GM21367 (cell line): ENCODE data around the gene MAN2A2.
"Not testable (repeated sequence)": the region's sequence is repeated elsewhere in the genome, so short reads cannot be mapped to it uniquely, and the experiment has no call there.

Experiments used
- ATAC-seq: cut with Tn5 transposase; IDR thresholded peaks from one replicate; pipeline ENCODE4 v1.9.1; 2021; ENCODE audit not compliant: unreplicated experiment

The MAN2A2 gene

GRCh38 chr15:90903733-90904536 lies 833 bp downstream of the MAN2A2 start:
- ATAC-seq: no peak

DNA sequence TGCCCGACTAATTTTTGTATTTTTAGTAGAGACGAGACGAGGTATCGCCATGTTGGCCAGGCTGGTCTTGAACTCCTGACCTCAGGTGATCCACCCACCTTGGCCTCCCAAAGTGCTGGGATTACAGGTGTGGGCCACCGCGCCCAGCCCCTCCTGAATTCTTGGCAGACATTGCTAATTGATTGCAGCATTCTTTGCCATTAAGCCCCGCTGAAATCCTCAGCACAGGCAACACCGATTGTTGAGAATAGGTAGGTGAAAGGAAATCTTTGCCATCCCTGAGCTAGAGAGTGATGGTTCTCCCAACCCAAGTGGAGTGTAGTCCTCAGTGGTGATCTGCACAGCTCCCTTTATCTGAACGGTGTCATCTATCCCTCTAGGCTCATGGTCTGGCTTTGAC lies 1.6 kb downstream of the MAN2A2 start:
- no peak for ATAC-seq

DNA sequence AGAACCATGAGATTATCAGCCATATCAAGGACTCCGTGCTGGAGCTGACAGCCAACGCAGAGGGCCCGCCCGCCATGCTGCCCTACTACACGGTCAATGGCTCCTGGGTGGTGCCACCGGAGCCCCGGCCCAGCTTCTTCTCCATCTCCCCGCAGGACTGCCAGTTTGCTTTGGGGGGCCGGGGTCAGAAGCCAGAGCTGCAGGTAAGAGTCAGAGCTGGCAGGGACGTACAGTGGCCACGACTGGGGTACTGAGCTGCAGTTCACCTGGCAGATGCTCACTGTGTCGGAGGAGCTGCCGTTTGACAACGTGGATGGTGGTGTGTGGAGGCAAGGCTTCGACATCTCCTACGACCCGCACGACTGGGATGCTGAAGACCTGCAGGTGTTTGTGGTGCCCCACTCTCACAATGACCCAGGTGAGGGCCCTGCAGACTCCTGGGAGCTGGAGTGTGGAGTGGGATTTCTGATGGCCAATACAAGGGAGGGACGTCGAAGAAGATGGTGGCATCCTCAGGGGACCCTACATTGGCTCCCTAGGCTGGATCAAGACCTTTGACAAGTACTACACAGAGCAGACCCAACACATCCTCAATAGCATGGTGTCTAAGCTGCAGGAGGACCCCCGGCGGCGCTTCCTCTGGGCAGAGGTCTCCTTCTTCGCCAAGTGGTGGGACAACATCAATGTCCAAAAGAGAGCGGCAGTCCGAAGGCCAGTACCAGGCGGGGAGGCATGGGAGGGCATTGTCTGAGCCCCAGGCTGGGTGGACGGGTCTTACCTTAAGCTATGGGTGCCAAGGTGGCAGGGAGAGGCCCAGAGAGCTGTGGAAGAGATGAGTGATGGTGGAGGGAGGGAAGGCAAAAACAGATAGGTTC lies 2.4 kb downstream of the MAN2A2 start:
- ATAC-seq: no peak

- ATAC-seq: no peak
These were observed 3.2 kb downstream of the MAN2A2 start for GRCh38 chr15:90906181-90906849.

GRCh38 chr15:90907051-90907660 lies 4.1 kb downstream of the MAN2A2 start:
- no peak for ATAC-seq

GRCh38 chr15:90907838-90908507 lies 4.9 kb downstream of the MAN2A2 start:
- no peak for ATAC-seq

DNA sequence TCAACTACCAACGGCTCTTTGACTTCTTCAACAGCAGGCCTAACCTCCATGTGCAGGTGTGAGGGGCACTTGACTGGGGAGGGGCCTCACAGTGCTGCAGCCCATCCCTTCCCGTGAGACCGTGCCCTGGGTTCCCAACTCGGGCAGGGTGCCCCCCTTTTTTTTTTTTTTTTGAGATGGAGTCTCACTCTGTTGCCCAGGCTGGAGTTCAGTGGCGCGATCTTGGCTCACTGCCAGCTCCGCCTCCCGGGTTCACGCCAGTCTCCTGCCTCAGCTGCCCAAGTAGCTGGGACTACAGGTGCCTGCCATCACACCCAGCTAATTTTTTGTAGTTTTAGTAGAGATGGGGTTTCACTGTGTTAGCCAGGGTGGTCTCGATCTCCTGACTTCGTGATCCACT lies 6.3 kb downstream of the MAN2A2 start:
- not testable (repeated sequence) for ATAC-seq

DNA sequence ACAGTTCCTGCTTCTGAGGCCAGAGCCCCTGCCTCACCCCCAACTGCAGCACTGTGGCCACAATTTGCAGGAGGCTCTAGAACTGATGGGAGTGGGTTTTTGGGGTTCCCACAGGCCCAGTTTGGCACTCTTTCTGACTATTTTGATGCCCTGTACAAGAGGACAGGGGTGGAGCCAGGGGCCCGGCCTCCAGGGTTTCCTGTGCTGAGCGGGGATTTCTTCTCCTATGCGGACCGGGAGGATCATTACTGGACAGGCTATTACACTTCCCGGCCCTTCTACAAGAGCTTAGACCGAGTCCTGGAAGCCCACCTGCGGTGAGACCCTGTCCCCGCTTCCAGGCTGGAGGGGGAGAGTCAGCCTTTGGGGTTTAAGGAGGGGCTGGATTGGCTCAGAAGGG lies 6.9 kb downstream of the MAN2A2 start:
- no peak for ATAC-seq

- no peak for ATAC-seq
These were observed 7.6 kb downstream of the MAN2A2 start for GRCh38 chr15:90910441-90911301.

GRCh38 chr15:90911302-90911623 lies 8.2 kb downstream of the MAN2A2 start:
- no peak for ATAC-seq

DNA sequence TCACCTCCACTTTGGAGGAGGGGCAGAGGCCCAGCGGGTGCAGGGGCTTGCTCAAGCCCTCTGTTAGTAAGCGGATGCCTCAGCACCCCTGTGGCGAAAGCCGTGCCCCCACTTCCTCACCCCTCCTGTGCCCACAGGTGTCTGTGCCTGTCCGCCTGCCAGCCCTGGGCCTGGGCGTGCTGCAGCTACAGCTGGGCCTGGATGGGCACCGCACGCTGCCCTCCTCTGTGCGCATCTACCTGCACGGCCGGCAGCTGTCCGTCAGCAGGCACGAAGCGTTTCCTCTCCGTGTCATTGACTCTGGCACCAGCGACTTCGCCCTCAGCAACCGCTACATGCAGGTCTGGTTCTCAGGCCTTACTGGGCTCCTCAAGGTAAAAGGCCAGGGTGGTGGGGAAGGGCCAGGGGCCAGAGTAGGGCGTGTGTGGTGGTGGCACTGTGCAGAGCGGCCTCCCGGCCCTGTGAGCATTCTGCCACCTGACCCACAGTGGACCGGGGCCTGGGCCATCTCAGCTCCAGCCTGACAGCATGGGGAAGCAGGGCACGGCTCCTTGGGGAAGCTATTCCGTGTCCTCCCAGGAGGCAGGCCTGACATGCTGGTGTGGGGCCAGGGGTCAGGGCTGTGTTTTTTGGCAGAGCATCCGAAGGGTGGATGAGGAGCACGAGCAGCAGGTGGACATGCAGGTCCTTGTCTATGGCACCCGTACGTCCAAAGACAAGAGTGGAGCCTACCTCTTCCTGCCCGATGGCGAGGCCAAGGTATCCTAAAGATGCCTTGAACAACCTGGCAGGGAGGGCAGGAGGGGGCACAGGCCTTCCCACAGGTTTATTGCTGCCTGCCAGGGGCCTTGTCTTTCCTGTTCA lies 9.0 kb downstream of the MAN2A2 start:
- no peak for ATAC-seq

DNA sequence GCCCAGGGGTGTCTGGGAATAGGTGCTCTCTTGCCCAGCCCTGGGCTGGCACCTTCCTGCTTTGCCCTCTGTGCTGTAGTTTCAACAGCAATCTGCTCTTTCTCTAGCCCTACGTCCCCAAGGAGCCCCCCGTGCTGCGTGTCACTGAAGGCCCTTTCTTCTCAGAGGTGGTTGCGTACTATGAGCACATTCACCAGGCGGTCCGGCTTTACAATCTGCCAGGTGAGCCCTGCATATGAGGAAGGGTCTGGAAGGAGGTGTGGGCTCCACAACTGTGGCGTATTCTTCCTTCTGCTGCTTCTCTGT lies 9.6 kb downstream of the MAN2A2 start:
- no peak for ATAC-seq

GRCh38 chr15:90913398-90913944 lies 10.4 kb downstream of the MAN2A2 start:
- ATAC-seq: no peak

GRCh38 chr15:90914305-90915080 lies 11.4 kb downstream of the MAN2A2 start:
- ATAC-seq: no peak

DNA sequence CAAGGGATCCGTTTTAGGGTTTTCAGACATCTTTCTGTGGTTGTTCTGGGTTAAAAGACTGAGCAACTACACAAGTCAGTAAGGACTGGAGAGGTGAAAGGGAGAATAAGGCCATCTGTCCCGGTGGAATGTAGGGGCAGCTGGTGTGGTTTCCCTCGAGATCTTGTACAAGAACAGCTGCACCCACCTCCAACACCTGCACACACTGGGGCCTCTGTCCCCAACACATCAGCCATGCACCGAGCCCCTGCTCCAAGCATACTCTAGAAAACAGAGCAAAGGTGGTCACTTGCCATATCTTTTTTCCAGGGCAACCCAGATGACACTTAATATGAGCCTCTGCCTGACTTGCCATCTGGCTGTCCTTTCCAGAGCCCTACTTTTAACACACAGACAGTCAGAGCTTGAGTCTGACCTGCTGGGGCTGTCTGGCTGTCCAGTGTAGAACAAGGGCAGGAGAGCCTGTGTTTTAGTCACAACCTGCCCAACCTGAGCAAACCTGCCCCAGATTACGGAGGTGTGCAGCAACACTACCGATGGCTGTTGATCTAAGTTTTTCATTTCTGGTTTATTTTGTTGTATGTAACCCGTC lies 12.2 kb downstream of the MAN2A2 start:
- no peak for ATAC-seq

DNA sequence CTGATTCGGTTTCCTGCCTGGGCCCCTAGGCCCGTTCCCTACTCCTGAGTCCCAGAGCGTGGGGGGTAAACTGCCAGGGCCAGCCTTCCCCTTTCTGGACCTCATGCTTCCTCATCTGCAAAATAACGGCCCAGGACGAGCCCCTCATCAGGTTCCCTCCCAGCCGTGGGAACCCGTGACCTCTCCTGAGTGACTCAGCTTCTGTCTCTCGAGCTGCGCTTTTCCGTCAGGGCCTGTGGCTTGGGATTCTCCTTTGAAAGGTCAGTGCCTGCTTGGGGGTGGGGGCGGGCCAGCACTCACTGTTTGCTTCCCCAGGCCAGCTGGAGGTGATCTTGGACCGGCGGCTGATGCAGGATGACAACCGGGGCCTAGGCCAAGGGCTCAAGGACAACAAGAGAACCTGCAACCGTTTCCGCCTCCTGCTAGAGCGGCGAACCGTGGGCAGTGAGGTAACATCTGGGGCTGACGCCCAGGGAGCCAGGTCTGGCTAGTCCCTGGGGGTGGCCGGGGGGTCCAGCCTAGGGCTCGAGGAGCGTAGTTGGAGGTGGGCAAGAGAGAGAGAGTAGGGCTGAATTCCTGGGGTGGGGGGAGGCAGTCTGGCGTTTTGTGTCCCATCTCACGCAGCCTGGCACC lies 12.8 kb downstream of the MAN2A2 start:
- ATAC-seq: no peak

DNA sequence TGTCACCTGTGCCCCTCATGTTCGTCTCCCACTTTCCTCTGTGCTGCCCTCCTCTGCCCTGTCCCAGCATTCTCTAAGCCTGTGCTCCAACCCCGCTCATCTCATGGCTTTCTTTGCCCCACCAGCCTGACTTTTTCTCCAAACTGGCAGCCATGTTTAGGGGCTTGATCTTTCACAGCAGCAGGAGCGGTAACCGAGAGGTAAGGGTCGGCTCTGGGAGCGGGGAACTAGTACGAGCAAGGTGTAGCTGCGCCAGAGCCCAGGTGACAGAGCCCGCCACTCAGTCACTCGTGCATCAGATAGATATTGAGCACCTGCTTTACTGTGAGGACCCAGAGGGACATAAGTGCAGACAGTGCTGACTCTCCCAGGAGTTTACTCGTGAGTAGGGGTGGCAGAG lies 13.4 kb downstream of the MAN2A2 start:
- ATAC-seq: no peak
